IPS-11a (cell line): ENCODE data around the gene WDR31.
"Not testable (repeated sequence)": the region's sequence is repeated elsewhere in the genome, so short reads cannot be mapped to it uniquely, and the experiment has no call there.

Experiments used
- H3K4me3 ChIP-seq: one replicate; pipeline ENCODE4 v1.5.1; 2013; ENCODE audit warnings: low read depth, low read length, control low read depth

The WDR31 gene

GRCh38 chr9:113340011-113340699 lies at the start of gene WDR31:
TSS of gene WDR31 (minus strand) at chr9:113340275. CDS start at chr9:113332022, 8,253 bp downstream.
- peak within 1 kb of the TSS; percentile 72 for H3K4me3 ChIP-seq

DNA sequence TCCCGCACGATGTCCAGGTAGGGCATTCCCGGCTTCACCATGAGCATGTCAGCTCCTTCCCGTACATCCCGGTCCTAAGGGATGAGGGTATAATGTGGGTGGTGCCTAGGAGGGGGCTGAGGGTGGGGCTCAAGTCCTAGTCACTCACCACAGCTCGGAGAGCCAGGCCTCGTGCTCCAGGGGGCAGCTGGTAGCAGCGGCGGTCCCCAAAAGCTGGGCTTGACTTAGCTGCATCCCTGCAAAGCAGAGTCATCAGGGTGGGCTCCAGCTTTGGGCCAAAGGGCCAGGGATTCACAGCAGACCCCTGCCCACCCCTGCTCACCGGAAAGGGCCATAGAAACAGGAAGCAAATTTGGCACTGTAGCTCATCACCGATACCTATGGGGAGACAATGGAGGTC lies 49.4 kb upstream of the WDR31 start:
- no peak overlapping the region for H3K4me3 ChIP-seq

DNA sequence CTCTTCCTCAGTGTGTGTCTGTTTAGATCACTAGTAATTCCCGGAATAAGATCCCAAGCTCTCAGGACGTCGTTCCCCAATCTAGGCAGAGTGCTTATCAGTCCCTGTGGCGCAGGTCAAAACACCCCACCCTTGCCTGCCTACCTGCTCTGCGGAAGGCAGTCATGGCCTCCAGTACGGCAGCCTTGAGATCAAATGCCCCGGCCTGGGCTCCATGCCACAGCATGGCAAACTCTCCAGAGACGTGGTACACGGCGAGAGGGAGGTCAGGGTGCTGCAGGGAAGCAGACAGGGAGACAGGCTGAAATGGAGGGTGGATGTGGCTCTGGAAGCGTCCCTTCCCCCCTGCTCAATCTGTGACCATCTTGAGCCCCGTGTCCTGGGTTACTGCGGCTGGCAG lies 48.8 kb upstream of the WDR31 start:
- no peak overlapping the region for H3K4me3 ChIP-seq

DNA sequence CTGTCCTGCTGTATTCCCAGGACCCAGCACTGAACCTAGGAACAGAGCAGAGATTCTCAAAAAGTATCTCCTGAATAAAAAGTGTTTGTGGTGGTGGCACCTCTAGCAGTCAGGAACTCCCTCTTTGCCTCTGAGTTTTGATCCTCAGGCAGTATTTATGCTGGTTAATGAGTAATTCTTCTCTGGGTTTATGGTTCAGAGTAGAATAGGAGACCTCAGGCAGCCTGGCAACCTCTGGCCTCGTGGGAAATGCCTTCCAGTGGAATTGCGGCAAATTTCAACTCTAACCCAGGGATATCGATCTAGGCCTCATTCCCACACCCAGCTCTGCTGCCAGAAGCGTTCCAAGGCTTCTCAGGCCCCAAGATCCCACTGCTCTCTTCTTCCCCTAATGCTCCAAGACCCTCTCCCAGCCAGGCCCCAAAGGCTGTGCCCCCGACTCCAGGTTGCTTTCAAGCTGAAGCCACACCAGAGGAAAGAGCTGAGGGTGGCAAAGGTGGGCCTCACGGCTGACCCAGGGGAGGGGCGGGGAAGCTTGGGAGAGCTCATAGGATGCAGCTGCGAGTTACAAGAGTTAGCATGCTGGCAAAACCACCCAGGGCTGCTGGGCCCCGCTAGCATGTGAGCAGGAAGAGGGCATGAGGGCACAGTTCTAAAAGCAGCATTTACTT lies 47.6 kb upstream of the WDR31 start:
- no peak overlapping the region for H3K4me3 ChIP-seq

DNA sequence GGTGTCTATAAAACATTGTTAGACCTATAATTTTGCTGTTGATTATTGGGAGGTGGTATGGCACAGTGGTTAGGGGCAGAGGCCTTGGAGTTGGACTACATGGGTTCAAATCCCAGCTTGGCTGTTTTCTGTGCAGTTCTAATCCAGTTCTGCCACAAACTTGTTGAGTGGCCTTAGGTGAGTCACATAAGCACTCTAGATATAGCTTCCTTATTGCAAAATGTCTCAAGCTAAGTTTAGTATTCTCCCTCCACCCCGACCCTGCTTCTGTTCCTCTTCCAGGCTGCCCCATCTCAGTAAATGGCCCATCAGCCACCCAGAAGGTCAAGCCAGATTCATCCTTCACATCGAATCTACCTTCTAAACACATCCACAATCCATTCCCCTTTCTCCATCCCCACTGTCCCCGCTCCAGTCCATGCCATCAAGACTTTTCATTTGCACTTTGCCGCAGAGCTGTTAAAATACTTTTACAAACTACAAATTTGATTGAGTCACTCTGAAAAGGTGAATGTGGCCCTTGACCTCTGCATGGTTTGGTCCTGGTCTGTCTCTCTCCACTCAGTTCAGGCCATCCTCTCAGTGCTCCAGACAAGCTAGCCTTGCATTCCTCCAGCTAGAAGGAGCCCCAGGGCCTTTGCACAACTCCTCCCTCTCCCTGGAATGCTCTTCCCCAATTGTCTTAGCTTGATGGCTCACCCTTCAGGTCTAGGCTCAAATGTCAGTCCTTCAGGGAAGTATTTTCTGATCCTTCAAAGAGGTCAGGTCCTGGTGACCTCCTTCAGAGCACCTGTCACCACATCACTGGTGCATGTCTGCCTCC lies 46.7 kb upstream of the WDR31 start:
- no peak overlapping the region for H3K4me3 ChIP-seq

GRCh38 chr9:113381909-113382411 lies 41.9 kb upstream of the WDR31 start:
- H3K4me3 ChIP-seq: no peak overlapping the region

- not testable (repeated sequence) for H3K4me3 ChIP-seq
Observed at GRCh38 chr9:113381441-113381840, 41.4 kb upstream of the WDR31 start.

GRCh38 chr9:113380869-113381378 lies 40.8 kb upstream of the WDR31 start:
- no peak overlapping the region for H3K4me3 ChIP-seq

- not testable (repeated sequence) for H3K4me3 ChIP-seq
Observed at GRCh38 chr9:113379829-113380210, 39.7 kb upstream of the WDR31 start.

- not testable (repeated sequence) for H3K4me3 ChIP-seq
Observed at GRCh38 chr9:113379094-113379828, 39.2 kb upstream of the WDR31 start.

DNA sequence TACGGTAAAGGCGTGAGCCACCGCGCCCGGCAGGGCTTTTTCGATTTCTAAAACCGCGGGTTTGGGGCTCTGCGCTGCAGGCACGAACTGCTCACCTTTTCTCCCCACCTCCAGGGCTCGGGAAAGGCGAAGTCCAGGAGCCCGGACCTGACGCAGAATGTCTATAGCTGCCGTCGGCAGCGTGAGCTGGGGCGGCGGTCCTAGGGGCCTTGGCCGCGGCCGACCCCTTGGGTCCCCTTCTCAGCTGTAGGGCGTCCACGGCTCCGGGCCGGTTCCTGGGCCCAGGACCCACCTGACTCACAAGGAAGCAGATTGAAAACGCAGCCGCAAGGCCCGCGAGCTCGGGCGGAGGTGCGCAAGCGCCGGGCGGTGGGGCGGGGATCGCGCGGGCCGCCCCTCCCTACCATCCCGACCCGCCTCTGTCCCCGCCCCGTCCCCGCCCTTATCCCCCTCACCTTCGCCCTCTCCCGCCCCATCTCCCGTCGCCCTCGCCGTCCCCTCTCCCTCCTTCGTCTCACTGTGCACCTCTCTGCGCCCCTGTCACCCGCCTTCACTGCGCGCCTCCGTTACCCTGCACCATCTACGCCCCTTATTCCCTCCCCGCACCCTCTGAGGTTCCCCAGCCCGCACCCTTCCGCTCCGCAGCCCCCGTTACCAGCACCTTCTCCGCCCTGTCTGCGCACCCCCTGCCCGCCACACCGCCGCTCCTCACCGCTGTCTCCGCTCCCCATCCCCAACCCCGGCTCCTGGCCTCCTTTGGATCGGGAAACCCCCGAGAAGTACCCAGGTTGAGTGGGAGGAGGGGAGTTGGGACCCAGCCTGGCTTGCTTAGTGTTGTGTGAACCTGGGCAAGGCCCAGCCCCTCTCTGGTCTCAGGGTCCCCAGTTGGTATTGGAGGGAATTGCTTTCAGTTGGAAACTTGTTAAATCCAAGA lies 36.8 kb upstream of the WDR31 start, which contains the start of gene HDHD3:
TSS of gene HDHD3 (minus strand) at position 353 of the 934 bp plus-strand sequence. CDS start 2,632 bp downstream, outside the sequence.
- peak within 1 kb of the TSS; percentile 65 for H3K4me3 ChIP-seq

DNA sequence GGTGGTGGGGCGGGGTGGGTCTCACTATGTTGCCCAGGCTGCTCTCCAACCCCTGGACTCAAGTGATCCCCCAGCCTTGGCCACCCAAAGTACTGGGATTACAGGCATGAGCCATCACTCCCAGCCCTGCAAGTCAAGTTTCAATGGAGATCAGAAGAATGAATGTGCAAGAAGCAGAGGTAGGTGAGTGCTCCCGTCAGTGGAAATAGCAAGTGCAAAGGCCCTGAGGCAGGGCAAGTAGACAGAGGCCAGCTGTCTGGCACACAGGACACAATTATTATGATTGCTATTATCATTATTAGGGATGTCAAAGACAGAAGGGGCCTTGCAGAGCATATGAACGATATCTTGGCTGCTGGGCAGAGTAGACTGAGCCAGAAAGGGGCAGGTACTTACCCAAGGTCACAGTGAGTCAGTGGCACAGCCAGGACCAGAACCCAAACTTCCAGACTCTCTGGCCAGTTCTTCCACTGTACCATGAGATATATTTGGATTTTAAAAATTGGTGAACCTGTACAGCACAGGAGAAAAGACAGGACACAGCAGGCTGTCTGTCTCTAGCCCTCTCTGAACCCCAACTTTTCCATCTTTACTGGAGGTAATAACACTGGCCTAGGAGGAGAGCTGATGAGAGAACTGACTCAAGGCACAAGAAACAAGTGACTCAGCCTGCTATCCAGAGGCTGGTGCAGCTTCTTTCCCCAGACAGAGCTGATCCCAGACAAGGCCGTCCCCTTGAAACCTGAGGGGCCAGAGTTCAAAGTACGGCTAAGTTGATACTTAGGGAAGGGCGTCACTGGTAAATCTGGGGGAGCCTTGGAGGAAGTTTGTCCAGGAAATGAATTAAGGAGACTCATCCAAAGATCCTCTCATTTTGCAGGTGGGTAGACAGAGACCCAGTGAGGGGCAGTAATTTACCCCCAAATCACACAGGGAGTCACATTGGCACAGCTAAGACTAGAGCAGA lies 35.3 kb upstream of the WDR31 start:
- no peak overlapping the region for H3K4me3 ChIP-seq

GRCh38 chr9:113373676-113374392 lies 33.8 kb upstream of the WDR31 start:
- H3K4me3 ChIP-seq: no peak overlapping the region

- H3K4me3 ChIP-seq: no peak overlapping the region
Observed at GRCh38 chr9:113373256-113373655, 33.2 kb upstream of the WDR31 start.

GRCh38 chr9:113372059-113372458 lies 32.0 kb upstream of the WDR31 start:
- H3K4me3 ChIP-seq: no peak overlapping the region

DNA sequence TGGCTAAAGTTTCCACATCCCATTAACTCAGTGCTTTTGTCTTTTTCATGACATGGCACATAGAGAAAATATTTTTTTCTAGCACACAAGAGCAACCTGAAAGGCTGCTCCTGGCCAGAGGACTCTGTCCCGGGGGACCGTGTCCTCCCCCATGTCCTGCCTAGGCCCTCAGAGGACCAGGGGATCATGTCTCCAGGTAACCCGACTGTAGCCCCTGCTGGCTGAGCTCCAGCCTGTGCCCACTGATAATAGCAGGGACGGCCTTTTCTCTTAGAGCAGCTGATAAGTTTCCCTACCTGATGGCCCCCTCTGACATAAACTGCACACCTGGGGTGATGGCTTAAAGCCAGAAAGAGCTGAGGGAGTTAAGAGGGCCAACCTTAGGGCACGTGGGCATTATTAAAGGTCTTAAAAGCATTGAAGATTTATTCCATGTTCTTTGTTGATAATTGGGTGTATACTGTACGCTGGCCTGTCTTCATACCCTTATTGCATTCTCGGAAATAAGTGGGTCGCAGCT lies 30.8 kb upstream of the WDR31 start:
- H3K4me3 ChIP-seq: no peak overlapping the region

- no peak overlapping the region for H3K4me3 ChIP-seq
Observed at GRCh38 chr9:113369855-113370140, 29.7 kb upstream of the WDR31 start.
